Measurements from ENCODE around the gene MRPL49. TPM values are rescaled to one million over a fixed set of nuclear protein-coding genes. Genes with fewer than 3 reads are reported as not detected.
A peak's percentile ranks its signal among the peaks of the same experiment; 100 is the strongest.

The MRPL49 gene
- total RNA-seq, 2 donors from 2014 or later: 61.7 to 87.7 TPM

- Mint-ChIP-seq H3K27ac (peak overlapping the region; percentile 38), H3K27me3 (no peaks in the 10 kb centered on the region), H3K9me3 (no peaks in the 10 kb centered on the region), H3K4me3 (peak overlapping the region; percentile 95), H3K36me3 (ENCODE audit: low read depth) (peaks cover 18% of the 10 kb centered on the region), H3K4me1 (peaks cover 8% of the 10 kb centered on the region)
- ATAC-seq (replicated peaks): peak; percentile 60
These were observed 11.7 kb upstream of the MRPL49 start for GRCh38 chr11:65110354-65110861.

- ATAC-seq (replicated peaks): no peak
- peaks cover 5% of the 10 kb centered on the region for H3K4me1 Mint-ChIP-seq
- no peaks in the 10 kb centered on the region for H3K9me3 Mint-ChIP-seq
- H3K4me3 Mint-ChIP-seq: peak overlapping the region; percentile 95
- H3K27me3 Mint-ChIP-seq: no peaks in the 10 kb centered on the region
- peaks cover 10% of the 10 kb centered on the region for H3K36me3 Mint-ChIP-seq (ENCODE audit: low read depth)
- peak overlapping the region; percentile 94 for H3K27ac Mint-ChIP-seq
These were observed 10.9 kb upstream of the MRPL49 start for GRCh38 chr11:65111159-65111743.

DNA sequence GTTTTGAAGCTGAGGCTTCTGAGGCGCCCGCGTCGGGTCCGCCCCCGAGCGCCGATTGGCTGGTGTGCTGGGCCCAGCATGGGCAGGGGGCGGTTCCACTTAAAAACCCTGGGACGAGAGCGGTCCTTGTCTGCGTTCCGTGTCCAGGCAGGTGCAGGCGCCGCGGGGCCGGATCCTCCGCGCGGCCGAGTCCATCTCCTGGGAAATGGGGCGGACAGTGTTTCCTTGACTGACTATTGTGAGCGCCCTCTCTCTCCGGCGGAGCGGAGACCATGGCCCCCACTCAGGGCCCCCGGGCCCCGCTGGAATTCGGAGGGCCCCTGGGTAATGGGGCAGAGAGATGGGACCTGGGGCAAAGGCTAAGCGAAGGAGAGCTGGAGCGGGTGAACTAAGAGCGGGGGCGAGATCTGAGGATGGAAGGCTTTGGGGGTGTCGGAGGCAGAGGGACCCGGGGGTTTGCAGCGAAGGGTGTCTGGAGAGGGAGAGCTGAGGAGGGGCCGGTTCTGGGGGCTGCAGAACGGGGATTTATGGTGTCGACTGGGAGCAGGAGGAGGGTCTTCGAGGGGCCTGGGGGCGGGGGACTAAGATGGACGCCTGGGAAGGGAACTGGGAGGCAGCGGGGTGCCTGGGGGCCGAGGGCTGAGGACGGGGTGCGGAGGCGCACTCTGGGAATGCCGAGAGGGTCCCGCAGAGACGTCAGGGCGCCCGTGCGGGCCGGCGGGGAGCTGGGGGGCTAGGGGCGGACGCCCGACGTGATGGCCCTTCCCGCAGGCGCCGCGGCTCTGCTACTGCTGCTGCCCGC lies 10.2 kb upstream of the MRPL49 start, which contains the start of gene TM7SF2:
TSS of gene TM7SF2 (plus strand) at position 129 of the 802 bp plus-strand sequence. CDS start at position 273, 144 bp downstream.
- H3K4me3 Mint-ChIP-seq: peak within 1 kb of the TSS; percentile 95
- H3K9me3 Mint-ChIP-seq: no peaks in the 10 kb centered on the region
- H3K4me1 Mint-ChIP-seq: peaks cover 4% of the 10 kb centered on the region
- ATAC-seq (replicated peaks): peak; percentile 89
- H3K27ac Mint-ChIP-seq: peak within 1 kb of the TSS; percentile 94
- H3K36me3 Mint-ChIP-seq (ENCODE audit: low read depth): peaks cover 11% of the 10 kb centered on the region
- H3K27me3 Mint-ChIP-seq: no peaks in the 10 kb centered on the region

- peaks cover 6% of the 10 kb centered on the region for H3K4me1 Mint-ChIP-seq
- H3K27ac Mint-ChIP-seq: peak overlapping the region; percentile 86
- peak; percentile 55 for ATAC-seq (replicated peaks)
- peak overlapping the region; percentile 95 for H3K4me3 Mint-ChIP-seq
- H3K27me3 Mint-ChIP-seq: no peaks in the 10 kb centered on the region
- H3K9me3 Mint-ChIP-seq: no peaks in the 10 kb centered on the region
- peaks cover 16% of the 10 kb centered on the region for H3K36me3 Mint-ChIP-seq (ENCODE audit: low read depth)
These were observed 9.4 kb upstream of the MRPL49 start for GRCh38 chr11:65112546-65113360.

- Mint-ChIP-seq H3K4me1 (peaks cover 10% of the 10 kb centered on the region), H3K27me3 (no peaks in the 10 kb centered on the region), H3K36me3 (ENCODE audit: low read depth) (peaks cover 22% of the 10 kb centered on the region), H3K9me3 (no peaks in the 10 kb centered on the region), H3K4me3 (peak overlapping the region; percentile 95), H3K27ac (peak overlapping the region; percentile 86)
- ATAC-seq (replicated peaks): no peak
These were observed 8.8 kb upstream of the MRPL49 start for GRCh38 chr11:65113361-65113756.

DNA sequence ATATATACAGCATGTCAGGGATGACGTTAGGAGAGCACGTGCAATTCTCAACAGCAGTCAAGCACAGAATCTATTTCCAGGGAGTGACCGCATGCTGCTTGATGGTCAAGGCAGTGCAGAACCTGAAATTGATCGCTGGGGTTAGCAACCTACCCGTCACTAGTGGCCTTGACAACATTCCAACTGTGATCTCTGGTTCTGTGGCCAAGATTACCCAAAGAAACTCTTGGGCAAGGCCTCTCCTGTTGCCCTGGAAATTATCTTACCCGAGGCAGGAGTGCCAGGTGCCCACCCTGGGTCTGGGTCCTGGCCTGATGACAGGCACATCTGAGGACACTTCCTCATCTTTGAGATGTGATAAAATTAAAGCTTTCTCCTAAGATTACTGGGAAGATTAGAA lies 8.3 kb upstream of the MRPL49 start:
- Mint-ChIP-seq H3K36me3 (ENCODE audit: low read depth) (peaks cover 27% of the 10 kb centered on the region), H3K4me3 (peak overlapping the region; percentile 95), H3K27me3 (no peaks in the 10 kb centered on the region), H3K27ac (peak overlapping the region; percentile 86), H3K9me3 (no peaks in the 10 kb centered on the region), H3K4me1 (peaks cover 13% of the 10 kb centered on the region)
- ATAC-seq (replicated peaks): no peak

DNA sequence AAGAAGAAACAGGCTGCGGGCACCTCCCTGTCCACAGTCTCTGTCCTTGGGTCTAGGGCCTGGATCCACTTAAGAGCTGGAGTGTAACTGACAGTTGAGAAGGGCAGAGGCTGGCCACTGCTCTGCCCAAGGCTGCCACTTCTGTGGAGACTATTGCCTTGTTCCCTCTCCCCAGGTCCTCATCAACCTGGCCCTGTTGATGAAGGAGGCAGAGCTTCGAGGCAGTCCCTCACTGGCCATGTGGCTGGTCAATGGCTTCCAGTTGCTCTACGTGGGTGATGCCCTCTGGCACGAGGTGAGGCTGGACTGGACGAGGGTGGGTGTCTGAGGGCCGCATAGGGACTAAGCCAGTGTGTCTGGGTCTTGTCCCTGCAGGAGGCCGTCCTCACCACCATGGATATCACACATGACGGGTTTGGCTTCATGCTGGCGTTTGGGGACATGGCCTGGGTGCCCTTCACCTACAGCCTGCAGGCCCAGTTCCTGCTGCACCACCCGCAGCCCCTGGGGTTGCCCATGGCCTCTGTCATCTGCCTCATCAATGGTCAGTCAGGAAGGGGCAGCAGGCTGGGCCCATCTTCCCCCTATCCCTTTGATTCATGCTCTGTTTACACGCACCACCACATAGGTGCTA lies 7.5 kb upstream of the MRPL49 start:
- Mint-ChIP-seq H3K27me3 (no peaks in the 10 kb centered on the region), H3K9me3 (no peaks in the 10 kb centered on the region), H3K4me1 (peaks cover 13% of the 10 kb centered on the region), H3K27ac (peak overlapping the region; percentile 86), H3K4me3 (peak overlapping the region; percentile 95), H3K36me3 (ENCODE audit: low read depth) (peaks cover 35% of the 10 kb centered on the region)
- ATAC-seq (replicated peaks): no peak

DNA sequence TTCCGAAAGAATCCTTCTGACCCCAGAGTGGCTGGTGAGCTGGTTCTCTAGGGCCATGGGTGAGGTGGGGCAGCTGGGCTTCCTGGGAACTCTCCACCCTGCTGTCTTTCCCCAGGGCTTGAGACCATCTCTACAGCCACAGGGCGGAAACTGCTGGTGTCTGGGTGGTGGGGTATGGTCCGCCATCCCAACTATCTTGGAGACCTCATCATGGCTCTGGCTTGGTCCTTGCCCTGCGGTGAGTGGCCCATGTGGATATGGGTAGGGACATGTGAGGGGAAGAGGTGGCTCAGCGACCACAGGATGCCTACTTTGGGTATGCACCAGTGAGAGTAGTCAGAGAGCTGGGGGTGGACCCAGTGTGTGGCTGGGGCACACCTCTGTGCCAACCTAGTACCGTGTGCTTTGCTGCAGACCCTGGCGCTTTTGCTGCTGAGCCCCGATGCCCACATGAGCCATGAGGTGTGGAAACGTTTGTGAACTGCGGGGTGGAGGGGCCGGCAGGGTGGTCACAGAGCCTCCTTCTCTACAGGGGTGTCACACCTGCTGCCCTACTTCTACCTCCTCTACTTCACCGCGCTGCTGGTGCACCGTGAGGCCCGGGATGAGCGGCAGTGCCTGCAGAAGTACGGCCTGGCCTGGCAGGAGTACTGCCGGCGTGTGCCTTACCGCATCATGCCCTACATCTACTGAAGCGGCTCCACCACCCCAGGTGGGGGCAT lies 6.6 kb upstream of the MRPL49 start:
- peak overlapping the region; percentile 25 for H3K27ac Mint-ChIP-seq
- peak overlapping the region; percentile 80 for H3K4me3 Mint-ChIP-seq
- no peaks in the 10 kb centered on the region for H3K27me3 Mint-ChIP-seq
- H3K4me1 Mint-ChIP-seq: peaks cover 17% of the 10 kb centered on the region
- H3K9me3 Mint-ChIP-seq: no peaks in the 10 kb centered on the region
- peaks cover 39% of the 10 kb centered on the region for H3K36me3 Mint-ChIP-seq (ENCODE audit: low read depth)
- no peak for ATAC-seq (replicated peaks)

DNA sequence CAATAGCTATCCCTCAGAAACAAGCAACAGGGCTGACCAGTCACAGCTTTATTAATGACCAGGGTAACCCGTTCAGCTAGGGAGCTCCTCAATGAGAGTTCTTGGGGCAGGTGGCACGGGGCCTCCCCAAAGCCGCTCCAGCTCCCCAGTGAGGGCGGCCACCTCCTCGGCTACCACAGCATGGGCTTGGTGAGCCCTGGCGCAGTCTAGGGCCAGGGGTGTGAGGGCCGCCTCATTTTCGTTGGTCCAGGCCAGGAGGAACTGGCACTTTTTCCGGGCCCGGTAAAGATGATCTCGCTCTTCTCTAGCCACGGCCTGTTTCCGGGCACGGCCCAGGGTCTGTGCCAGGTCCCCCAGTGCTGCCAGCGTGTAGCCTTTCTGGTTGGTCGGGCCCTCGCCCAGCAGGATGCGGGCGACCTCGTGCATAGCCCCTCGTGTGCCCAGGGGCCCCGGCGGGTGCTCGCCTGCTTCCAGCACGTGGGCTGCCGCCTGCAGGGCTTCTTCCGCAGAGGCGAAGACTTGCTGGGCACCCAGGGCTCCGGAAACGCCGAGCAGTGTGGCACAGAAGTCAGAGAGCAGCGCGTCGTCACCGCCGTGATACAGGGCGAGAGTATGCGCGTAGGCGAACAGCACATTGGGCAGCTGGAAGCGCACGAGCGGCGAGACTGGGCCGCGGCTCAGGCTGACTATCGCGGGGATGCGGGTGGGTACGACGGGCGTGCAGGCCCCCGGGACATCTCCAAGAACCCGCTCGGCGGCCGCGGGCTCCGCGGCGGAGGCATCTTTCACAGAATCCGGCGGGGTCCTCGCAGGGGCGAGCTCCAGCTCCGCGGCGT lies 5.5 kb upstream of the MRPL49 start:
- Mint-ChIP-seq H3K27me3 (no peaks in the 10 kb centered on the region), H3K27ac (peak overlapping the region; percentile 72), H3K4me1 (peaks cover 23% of the 10 kb centered on the region), H3K9me3 (no peaks in the 10 kb centered on the region), H3K36me3 (ENCODE audit: low read depth) (peaks cover 50% of the 10 kb centered on the region), H3K4me3 (peak overlapping the region; percentile 80)
- peak; percentile 22 for ATAC-seq (replicated peaks)

GRCh38 chr11:65117206-65118096 lies 4.7 kb upstream of the MRPL49 start, which contains the start of gene ZNHIT2:
TSS of gene ZNHIT2 (minus strand) at chr11:65117701. CDS start at chr11:65117653, 48 bp downstream.
- Mint-ChIP-seq H3K27ac (peak within 1 kb of the TSS; percentile 88), H3K4me3 (peak within 1 kb of the TSS; percentile 80), H3K27me3 (no peaks in the 10 kb centered on the region), H3K4me1 (peaks cover 28% of the 10 kb centered on the region), H3K36me3 (ENCODE audit: low read depth) (peaks cover 59% of the 10 kb centered on the region), H3K9me3 (no peaks in the 10 kb centered on the region)
- peak; percentile 72 for ATAC-seq (replicated peaks)

DNA sequence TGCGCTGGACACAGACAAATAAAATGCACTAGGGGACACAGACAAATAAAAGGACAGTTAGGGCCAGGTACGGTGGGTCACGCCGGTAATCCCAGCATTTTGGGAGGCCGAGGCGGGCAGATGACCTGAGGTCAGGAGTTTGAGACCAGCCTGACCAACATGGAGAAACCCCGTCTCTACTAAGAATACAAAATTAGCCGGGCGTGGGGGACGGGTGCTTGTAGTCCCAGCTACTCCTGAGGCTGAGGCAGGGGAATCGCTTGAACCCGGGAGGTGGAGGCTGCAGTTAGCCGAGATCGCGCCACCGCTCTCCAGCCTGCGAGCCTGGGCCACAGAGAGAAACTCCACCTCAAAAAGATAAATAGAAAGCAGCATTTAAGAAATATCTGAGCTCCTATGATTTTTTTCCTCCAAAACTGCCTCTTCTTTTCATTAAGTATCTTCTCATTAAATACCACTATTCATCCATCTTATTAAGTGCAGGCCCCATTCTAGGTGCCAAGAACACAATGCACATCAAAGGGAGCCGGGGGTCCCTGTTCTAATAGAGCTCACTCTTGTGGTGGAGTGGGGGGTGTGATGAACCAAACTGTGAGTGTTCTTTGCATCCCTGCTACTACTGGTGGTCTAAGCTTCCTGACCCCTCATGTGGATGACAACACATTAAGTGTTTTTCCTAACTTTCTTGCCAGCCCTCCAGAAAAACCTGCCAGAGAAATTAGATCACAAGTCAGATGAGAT lies 3.9 kb upstream of the MRPL49 start:
- no peaks in the 10 kb centered on the region for H3K9me3 Mint-ChIP-seq
- H3K27me3 Mint-ChIP-seq: no peaks in the 10 kb centered on the region
- H3K4me3 Mint-ChIP-seq: peak overlapping the region; percentile 80
- peaks cover 27% of the 10 kb centered on the region for H3K4me1 Mint-ChIP-seq
- peak overlapping the region; percentile 88 for H3K27ac Mint-ChIP-seq
- H3K36me3 Mint-ChIP-seq (ENCODE audit: low read depth): peaks cover 59% of the 10 kb centered on the region
- no peak for ATAC-seq (replicated peaks)
